Effector memory CD8-positive, alpha-beta T cell (primary cell): ENCODE measurements around the gene OR51S1.
"Not testable (repeated sequence)": the region's sequence is repeated elsewhere in the genome, so short reads cannot be mapped to it uniquely, and the experiment has no call there.

Experiments
- ATAC-seq: fragments of 150-1000 bp; cut with Tn5 transposase; replicated peaks from 2 replicates; pipeline ENCODE4 v1.10.0; 2021; ENCODE audit warnings: mild to moderate bottlenecking, moderate library complexity
- DNase-seq, 3 experiments: peaks; one replicate each; pipeline ENCODE4 v3.0.0; 2021
- H3K27ac Mint-ChIP-seq, 2 donors: one replicate each; pipeline ENCODE4 v1.8.0; 2022; ENCODE audit warnings: mild to moderate bottlenecking in 2 of 2, mixed read lengths in 2 of 2, moderate library complexity in 2 of 2
- H3K27me3 Mint-ChIP-seq, 2 donors: one replicate each; pipeline ENCODE4 v1.8.0; 2022; ENCODE audit warnings: mixed read lengths in 2 of 2
- H3K36me3 Mint-ChIP-seq: one replicate; pipeline ENCODE4 v1.8.0; 2022; ENCODE audit warnings: mild to moderate bottlenecking, moderate library complexity, mixed read lengths; ENCODE audit not compliant: insufficient read depth
- H3K4me1 Mint-ChIP-seq, 2 donors: one replicate each; pipeline ENCODE4 v1.8.0; 2022; ENCODE audit warnings: low read depth in 2 of 2, mixed read lengths in 2 of 2
- H3K4me3 Mint-ChIP-seq, 2 donors: one replicate each; pipeline ENCODE4 v1.8.0; 2022; ENCODE audit warnings: mild to moderate bottlenecking in 2 of 2, mixed read lengths in 2 of 2, moderate library complexity in 2 of 2
- H3K9me3 Mint-ChIP-seq, 2 donors: one replicate each; pipeline ENCODE4 v1.8.0; 2022; ENCODE audit warnings: mixed read lengths in 2 of 2
- total RNA-seq, 9 experiments: gene quantifications; one replicate each; lab custom pipeline; 2026; lab: John Stamatoyannopoulos, UW

Gene OR51S1
- total RNA-seq = 0 reads per million in 9 experiments

GRCh38 chr11:4848908-4849532 lies at the start of gene OR51S1:
OR51S1 (minus strand) TSS chr11:4849208; CDS start chr11:4849208, 0 bp downstream.
- H3K4me3 Mint-ChIP-seq = no peak within 1 kb of the TSS
- H3K4me1 Mint-ChIP-seq = no peaks in the 10 kb centered on the region
- peaks cover 0 to 7% of the 10 kb centered on the region in 2 donors for H3K9me3 Mint-ChIP-seq
- no peaks in the 10 kb centered on the region for H3K36me3 Mint-ChIP-seq
- peaks cover 10 to 15% of the 10 kb centered on the region in 2 donors for H3K27me3 Mint-ChIP-seq
- ATAC-seq (no peak), DNase-seq (no peak)
- no peak within 1 kb of the TSS for H3K27ac Mint-ChIP-seq

- DNase-seq (no peak), ATAC-seq (no peak)
- H3K36me3 Mint-ChIP-seq = no peaks in the 10 kb centered on the region
- H3K4me1 Mint-ChIP-seq = no peaks in the 10 kb centered on the region
- no peak overlapping the region for H3K27ac Mint-ChIP-seq
- no peak overlapping the region for H3K4me3 Mint-ChIP-seq
- peaks cover 3 to 11% of the 10 kb centered on the region in 2 donors for H3K9me3 Mint-ChIP-seq
- peaks cover 9 to 11% of the 10 kb centered on the region in 2 donors for H3K27me3 Mint-ChIP-seq
These were observed 43.1 kb upstream of the OR51S1 start for GRCh38 chr11:4891996-4892640.

GRCh38 chr11:4890279-4890678 lies 41.3 kb upstream of the OR51S1 start:
- Mint-ChIP-seq H3K27me3 (peaks cover 9 to 11% of the 10 kb centered on the region in 2 donors), H3K4me1 (no peaks in the 10 kb centered on the region), H3K4me3 (no peak overlapping the region), H3K9me3 (peaks cover 3 to 11% of the 10 kb centered on the region in 2 donors), H3K27ac (no peak overlapping the region), H3K36me3 (no peaks in the 10 kb centered on the region)
- DNase-seq = no peak
- ATAC-seq = no peak

DNA sequence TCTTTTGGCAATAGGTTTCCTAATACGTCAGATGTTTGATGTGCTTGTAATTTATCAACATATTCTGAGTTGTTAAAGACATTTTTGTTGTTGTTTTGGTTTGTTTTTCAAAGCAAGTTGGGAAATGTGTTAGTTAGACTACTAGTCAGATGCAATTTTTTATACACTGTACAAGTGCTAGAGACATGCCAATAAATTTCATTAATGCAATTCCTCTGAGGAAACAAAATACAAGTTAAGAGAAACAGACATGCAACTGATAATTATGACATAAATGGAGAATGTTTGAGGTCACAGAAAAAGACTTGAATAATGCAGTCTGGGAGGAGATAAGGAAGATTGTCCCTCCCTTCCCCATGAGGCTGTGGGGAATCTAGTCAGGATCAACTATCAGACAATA lies 38.6 kb upstream of the OR51S1 start:
- peaks cover 3 to 11% of the 10 kb centered on the region in 2 donors for H3K9me3 Mint-ChIP-seq
- no peaks in the 10 kb centered on the region for H3K4me1 Mint-ChIP-seq
- H3K36me3 Mint-ChIP-seq = no peaks in the 10 kb centered on the region
- no peak for DNase-seq
- no peak overlapping the region for H3K27ac Mint-ChIP-seq
- ATAC-seq = no peak
- H3K4me3 Mint-ChIP-seq = no peak overlapping the region
- H3K27me3 Mint-ChIP-seq = peaks cover 9 to 11% of the 10 kb centered on the region in 2 donors

DNA sequence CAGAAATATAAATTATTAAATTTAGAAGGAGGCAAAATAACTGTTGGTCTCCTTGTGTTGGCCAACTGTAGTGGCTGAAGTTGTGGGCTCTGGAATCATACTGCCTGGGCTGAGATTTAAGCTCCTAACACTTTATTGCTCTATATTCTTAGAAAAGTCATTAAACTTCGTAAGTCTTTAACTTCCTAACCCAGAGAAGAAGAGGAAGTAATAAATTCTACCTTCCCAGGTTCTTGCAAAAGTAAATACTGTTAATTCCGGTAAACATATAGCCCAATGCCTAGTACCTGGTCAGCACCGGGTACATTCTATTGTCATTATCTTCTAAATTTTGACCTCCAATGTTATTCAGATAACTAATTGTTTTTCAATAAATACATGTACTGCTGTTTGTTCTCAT lies 37.2 kb upstream of the OR51S1 start:
- no peaks in the 10 kb centered on the region for H3K4me1 Mint-ChIP-seq
- no peak for DNase-seq
- H3K27me3 Mint-ChIP-seq = peaks cover 9 to 11% of the 10 kb centered on the region in 2 donors
- H3K36me3 Mint-ChIP-seq = peaks cover 3% of the 10 kb centered on the region
- no peak overlapping the region for H3K27ac Mint-ChIP-seq
- peaks cover 3 to 11% of the 10 kb centered on the region in 2 donors for H3K9me3 Mint-ChIP-seq
- no peak for ATAC-seq
- no peak overlapping the region for H3K4me3 Mint-ChIP-seq

GRCh38 chr11:4884361-4884760 lies 35.4 kb upstream of the OR51S1 start:
- Mint-ChIP-seq H3K36me3 (peaks cover 3% of the 10 kb centered on the region), H3K4me3 (no peak overlapping the region), H3K4me1 (no peaks in the 10 kb centered on the region), H3K9me3 (no peaks in the 10 kb centered on the region), H3K27ac (no peak overlapping the region), H3K27me3 (peaks cover under 1% of the 10 kb centered on the region in 2 donors)
- DNase-seq (no peak), ATAC-seq (no peak)

GRCh38 chr11:4882543-4882942 lies 33.5 kb upstream of the OR51S1 start:
- H3K36me3 Mint-ChIP-seq = peaks cover 3% of the 10 kb centered on the region
- no peak for DNase-seq
- no peaks in the 10 kb centered on the region for H3K27me3 Mint-ChIP-seq
- no peak overlapping the region for H3K27ac Mint-ChIP-seq
- H3K9me3 Mint-ChIP-seq = no peaks in the 10 kb centered on the region
- ATAC-seq = no peak
- no peaks in the 10 kb centered on the region for H3K4me1 Mint-ChIP-seq
- H3K4me3 Mint-ChIP-seq = no peak overlapping the region

DNA sequence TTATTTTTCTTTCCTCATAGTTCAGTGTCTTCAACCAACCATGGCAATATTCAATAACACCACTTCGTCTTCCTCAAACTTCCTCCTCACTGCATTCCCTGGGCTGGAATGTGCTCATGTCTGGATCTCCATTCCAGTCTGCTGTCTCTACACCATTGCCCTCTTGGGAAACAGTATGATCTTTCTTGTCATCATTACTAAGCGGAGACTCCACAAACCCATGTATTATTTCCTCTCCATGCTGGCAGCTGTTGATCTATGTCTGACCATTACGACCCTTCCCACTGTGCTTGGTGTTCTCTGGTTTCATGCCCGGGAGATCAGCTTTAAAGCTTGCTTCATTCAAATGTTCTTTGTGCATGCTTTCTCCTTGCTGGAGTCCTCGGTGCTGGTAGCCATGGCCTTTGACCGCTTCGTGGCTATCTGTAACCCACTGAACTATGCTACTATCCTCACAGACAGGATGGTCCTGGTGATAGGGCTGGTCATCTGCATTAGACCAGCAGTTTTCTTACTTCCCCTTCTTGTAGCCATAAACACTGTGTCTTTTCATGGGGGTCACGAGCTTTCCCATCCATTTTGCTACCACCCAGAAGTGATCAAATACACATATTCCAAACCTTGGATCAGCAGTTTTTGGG lies 33.0 kb upstream of the OR51S1 start, which contains the start of gene OR51T1:
OR51T1 (plus strand) TSS at position 41 of the 641 bp plus-strand sequence; CDS start at position 41, 0 bp downstream.
- H3K27me3 Mint-ChIP-seq = no peaks in the 10 kb centered on the region
- DNase-seq = no peak
- peaks cover 0 to 2% of the 10 kb centered on the region in 2 donors for H3K9me3 Mint-ChIP-seq
- H3K27ac Mint-ChIP-seq = no peak within 1 kb of the TSS
- ATAC-seq = no peak
- no peaks in the 10 kb centered on the region for H3K4me1 Mint-ChIP-seq
- peaks cover 3% of the 10 kb centered on the region for H3K36me3 Mint-ChIP-seq
- H3K4me3 Mint-ChIP-seq = no peak within 1 kb of the TSS

DNA sequence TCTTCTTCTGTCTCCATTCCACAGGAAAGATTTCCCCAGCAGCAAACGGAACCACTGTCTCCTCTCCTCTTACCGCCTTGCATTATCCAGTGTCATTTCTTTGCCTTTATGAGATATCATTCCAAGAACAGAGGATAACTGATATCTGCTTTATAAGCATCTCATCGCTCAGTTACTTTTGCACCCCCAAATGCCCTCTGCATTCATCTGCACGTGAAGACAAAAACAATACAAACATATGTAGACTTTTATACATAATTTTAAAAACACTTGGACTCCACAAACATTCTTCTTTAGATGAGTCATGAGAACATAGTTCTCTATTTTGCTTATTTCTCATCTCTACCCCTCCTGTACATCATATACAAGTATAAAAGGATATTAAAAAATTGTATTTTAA lies 32.2 kb upstream of the OR51S1 start:
- no peaks in the 10 kb centered on the region for H3K4me1 Mint-ChIP-seq
- H3K27me3 Mint-ChIP-seq = no peaks in the 10 kb centered on the region
- no peak overlapping the region for H3K4me3 Mint-ChIP-seq
- H3K9me3 Mint-ChIP-seq = peaks cover 0 to 6% of the 10 kb centered on the region in 2 donors
- no peak overlapping the region for H3K27ac Mint-ChIP-seq
- H3K36me3 Mint-ChIP-seq = peaks cover 3% of the 10 kb centered on the region
- DNase-seq (no peak), ATAC-seq (no peak)

DNA sequence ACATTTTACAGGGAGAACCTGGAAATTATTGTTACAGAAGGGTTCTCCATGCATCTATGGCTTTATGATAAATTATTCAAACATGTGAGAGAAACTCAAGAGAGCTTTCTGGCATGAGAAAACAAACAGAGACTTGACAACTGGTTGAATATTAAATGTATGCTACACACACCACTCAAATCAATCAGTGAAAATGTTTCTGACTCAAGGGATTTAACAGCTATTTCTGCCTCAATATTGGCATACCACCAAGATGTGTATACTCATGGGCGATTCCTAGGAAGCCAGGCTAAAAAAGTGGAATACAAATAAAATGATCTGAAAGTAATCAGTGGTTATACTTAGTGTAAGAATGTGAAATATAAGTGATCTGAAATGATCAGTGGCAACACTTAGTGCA lies 16.8 kb upstream of the OR51S1 start:
- Mint-ChIP-seq H3K9me3 (no peaks in the 10 kb centered on the region), H3K4me1 (no peaks in the 10 kb centered on the region), H3K36me3 (no peaks in the 10 kb centered on the region), H3K27ac (no peak overlapping the region), H3K27me3 (no peaks in the 10 kb centered on the region), H3K4me3 (no peak overlapping the region)
- ATAC-seq = no peak
- no peak for DNase-seq

- ATAC-seq (no peak), DNase-seq (no peak)
- Mint-ChIP-seq H3K4me3 (no peak overlapping the region), H3K36me3 (no peaks in the 10 kb centered on the region), H3K4me1 (no peaks in the 10 kb centered on the region), H3K27me3 (no peaks in the 10 kb centered on the region), H3K27ac (no peak overlapping the region), H3K9me3 (peaks cover 0 to 2% of the 10 kb centered on the region in 2 donors)
These were observed 14.9 kb upstream of the OR51S1 start for GRCh38 chr11:4863876-4864275.

DNA sequence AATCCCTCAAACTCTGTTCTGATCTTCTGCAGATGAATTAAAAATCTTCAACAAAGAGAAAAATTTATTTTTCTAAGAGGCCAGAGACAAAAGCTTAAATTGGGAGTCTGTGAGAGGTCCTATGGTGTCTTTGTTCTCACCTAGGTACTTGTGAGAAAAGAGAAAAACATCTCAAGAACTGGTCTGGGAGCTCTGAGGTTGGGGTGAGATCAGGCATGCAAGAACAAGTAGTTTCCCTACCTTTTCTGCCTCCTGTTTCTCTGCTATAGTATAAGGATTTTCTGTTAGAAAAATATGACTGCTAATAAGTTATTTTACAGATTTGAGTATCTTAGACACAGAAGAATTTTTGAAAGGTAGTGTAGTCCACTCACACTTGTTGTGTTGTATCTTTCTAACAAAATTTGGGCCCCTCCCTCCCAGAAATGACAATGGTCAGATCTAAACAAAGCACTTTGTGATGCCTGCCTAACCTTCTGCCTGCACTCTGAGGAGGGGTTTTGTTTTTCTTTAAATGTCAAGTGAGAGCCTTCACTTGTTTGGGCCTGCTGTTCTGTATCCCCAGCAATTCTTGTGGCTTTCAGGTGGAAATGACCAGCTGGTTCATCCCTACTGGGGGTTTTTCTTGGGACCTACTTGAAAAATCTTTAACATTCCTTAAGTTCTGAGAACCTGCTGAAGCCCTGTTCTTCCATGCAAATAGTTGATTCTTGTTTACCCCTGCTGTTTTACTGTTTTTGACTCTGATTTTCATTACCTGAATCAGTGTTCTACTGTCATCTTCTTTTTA lies 13.6 kb upstream of the OR51S1 start:
- Mint-ChIP-seq H3K27ac (no peak overlapping the region), H3K4me3 (no peak overlapping the region), H3K9me3 (peaks cover 0 to 2% of the 10 kb centered on the region in 2 donors), H3K36me3 (no peaks in the 10 kb centered on the region), H3K4me1 (no peaks in the 10 kb centered on the region), H3K27me3 (no peaks in the 10 kb centered on the region)
- DNase-seq = no peak
- ATAC-seq = no peak

DNA sequence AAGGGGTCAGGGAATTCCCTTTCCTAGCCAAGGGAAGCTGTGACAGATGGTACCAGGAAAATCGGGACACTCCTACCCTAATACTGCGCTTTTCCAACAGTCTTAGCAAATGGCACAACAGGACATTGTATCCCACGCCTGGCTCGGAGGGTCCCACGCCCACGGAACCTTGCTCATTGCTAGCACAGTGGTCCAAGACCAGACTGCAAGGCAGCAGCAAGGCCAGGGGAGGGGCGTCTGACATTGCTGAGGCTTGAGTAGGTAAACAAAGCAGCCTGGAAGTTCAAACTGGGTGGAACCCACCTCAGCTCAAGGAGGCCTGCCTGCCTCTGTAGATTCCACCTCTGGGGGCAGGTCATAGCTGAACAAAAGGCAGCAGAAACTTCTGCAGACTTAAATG lies 5.3 kb upstream of the OR51S1 start:
- not testable (repeated sequence) for ATAC-seq

More for the DNA sequence above, 5.3 kb upstream of the OR51S1 start:
- DNase-seq, H3K4me3 Mint-ChIP-seq, H3K36me3 Mint-ChIP-seq, H3K9me3 Mint-ChIP-seq, H3K4me1 Mint-ChIP-seq, H3K27me3 Mint-ChIP-seq, H3K27ac Mint-ChIP-seq: not testable (repeated sequence)
